HEK293T (cell line): ENCODE results near the gene KRTAP17-1.

ENCODE experiments used
- ARNT ChIP-seq: fragments of 450-650 bp; IDR thresholded peaks from 2 replicates; pipeline ENCODE4 v1.6.1; 2017; ENCODE audit warnings: mild to moderate bottlenecking
- ELF4 ChIP-seq: fragments of 450-650 bp; IDR thresholded peaks from 2 replicates; pipeline ENCODE4 v1.6.1; 2017; ENCODE audit warnings: antibody characterized with exemption
- FOXM1 ChIP-seq: fragments of 450-650 bp; IDR thresholded peaks from 2 replicates; pipeline ENCODE4 v1.6.1; 2017; ENCODE audit warnings: mild to moderate bottlenecking, borderline replicate concordance
- LEF1 ChIP-seq: fragments of 450-650 bp; IDR thresholded peaks from 2 replicates; pipeline ENCODE4 v1.6.1; 2017; ENCODE audit warnings: mild to moderate bottlenecking, borderline replicate concordance
- SP1 ChIP-seq: fragments of 450-650 bp; IDR thresholded peaks from 2 replicates; pipeline ENCODE4 v1.6.1; 2017
- SUZ12 ChIP-seq: fragments of 450-650 bp; IDR thresholded peaks from 2 replicates; pipeline ENCODE4 v1.6.1; 2016; ENCODE audit warnings: mild to moderate bottlenecking
- ZNF384 ChIP-seq: fragments of 450-650 bp; IDR thresholded peaks from 2 replicates; pipeline ENCODE4 v1.6.1; 2016
- TF ChIP-seq, protein P1 (sequence below): fragments of 450-650 bp; IDR thresholded peaks from 2 replicates; pipeline ENCODE4 v1.6.1; 2016

DNA sequence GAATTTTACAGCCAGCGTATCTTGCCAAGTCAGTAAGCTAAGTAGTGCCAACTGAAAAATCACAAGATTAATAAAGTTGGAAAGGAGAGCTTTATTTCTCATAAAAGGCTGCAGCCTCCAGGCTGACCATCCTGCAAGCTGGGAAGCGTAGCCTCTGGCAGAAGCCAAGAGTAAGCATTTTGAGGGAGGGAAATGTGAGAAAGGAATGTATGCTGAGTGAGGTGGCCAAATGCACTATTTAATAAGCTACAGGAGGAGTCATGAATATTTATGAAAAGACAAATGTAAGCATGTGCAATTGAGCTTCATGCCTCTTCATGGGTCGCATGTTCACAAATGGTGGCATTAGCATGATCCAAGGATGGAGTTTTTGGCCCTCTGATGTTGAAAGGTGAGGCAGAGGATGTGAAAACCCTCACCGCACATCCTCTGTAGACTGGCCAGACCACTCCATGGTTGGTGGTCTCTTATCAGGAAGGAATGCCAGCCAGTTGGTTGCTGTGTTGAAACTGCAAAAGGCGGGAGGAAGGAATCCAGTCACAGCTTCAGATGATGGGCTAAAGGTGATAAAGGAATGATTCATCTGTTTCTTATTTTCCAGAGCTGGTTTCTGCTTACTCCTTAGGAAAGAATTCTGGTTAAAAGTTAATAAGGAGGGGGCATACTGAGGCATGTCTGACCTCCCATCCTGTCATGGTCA lies 44.9 kb upstream of the KRTAP17-1 start:
- TF ChIP-seq LEF1 (no peak), SP1 (no peak), FOXM1 (no peak), ARNT (no peak), SUZ12 (no peak), ELF4 (no peak), ZNF384 (no peak)
- TF ChIP-seq, protein P1, sequence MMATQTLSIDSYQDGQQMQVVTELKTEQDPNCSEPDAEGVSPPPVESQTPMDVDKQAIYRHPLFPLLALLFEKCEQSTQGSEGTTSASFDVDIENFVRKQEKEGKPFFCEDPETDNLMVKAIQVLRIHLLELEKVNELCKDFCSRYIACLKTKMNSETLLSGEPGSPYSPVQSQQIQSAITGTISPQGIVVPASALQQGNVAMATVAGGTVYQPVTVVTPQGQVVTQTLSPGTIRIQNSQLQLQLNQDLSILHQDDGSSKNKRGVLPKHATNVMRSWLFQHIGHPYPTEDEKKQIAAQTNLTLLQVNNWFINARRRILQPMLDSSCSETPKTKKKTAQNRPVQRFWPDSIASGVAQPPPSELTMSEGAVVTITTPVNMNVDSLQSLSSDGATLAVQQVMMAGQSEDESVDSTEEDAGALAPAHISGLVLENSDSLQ = no peak
